H1 (cell line): ENCODE measurements around the gene TBX6. TPM values are rescaled to one million over a fixed set of nuclear protein-coding genes. Genes with fewer than 3 reads are reported as not detected.

Experiments used
- CTCF ChIA-PET: fragments of 300-600 bp; sonication (Branson Sonifier 250); formaldehyde crosslinking; loops from one replicate; lab custom pipeline; 2021; ENCODE audit not compliant: partially characterized antibody; lab: Charles Lee
- POLR2A ChIA-PET: fragments of 300-600 bp; sonication (Branson Sonifier 250); formaldehyde crosslinking; loops from one replicate; lab custom pipeline; 2021; ENCODE audit warnings: inconsistent platforms; ENCODE audit not compliant: partially characterized antibody; lab: Charles Lee
- DNase-seq, 2 experiments: peaks; one replicate each; pipeline versions ENCODE4 v3.0.0 to v3.0.0-alpha.2; 2010 to 2022; ENCODE audit warnings: low spot score in 2 of 2, low read depth in 1 of 2, mixed read lengths in 1 of 2
- FAIRE-seq: peaks from 2 replicates; lab custom pipeline; 2011; peaks lifted over from hg19 to GRCh38; lab: Jason Lieb, UNC
- H2AFZ ChIP-seq: 2 replicates; pipeline ENCODE4 v1.8.1; 2012; ENCODE audit warnings: low read length, inconsistent platforms
- H2AK5ac ChIP-seq: 2 replicates; pipeline ENCODE4 v1.6.1; 2013; ENCODE audit warnings: low read depth, low read length
- H2BK120ac ChIP-seq: replicated peaks from 2 replicates; pipeline ENCODE3; 2013; ENCODE audit warnings: low read depth, low read length, inconsistent platforms
- H2BK12ac ChIP-seq: 2 replicates; pipeline ENCODE4 v1.6.1; 2013; ENCODE audit warnings: low read depth, low read length
- H2BK15ac ChIP-seq: 2 replicates; pipeline ENCODE4 v1.6.1; 2013; ENCODE audit warnings: low read length
- H2BK20ac ChIP-seq: 2 replicates; pipeline ENCODE4 v1.6.1; 2013; ENCODE audit warnings: low read length
- H2BK5ac ChIP-seq: 2 replicates; pipeline ENCODE4 v1.6.1; 2013; ENCODE audit warnings: low read depth, low read length
- H3K14ac ChIP-seq: 2 replicates; pipeline ENCODE4 v1.6.1; 2013; ENCODE audit warnings: inconsistent platforms; ENCODE audit not compliant: insufficient read length
- H3K18ac ChIP-seq: 2 replicates; pipeline ENCODE4 v1.6.1; 2013; ENCODE audit warnings: low read length; ENCODE audit errors: extremely low read depth
- H3K23ac ChIP-seq: 2 replicates; pipeline ENCODE4 v1.6.1; 2013; ENCODE audit warnings: inconsistent platforms; ENCODE audit not compliant: insufficient read length
- H3K23me2 ChIP-seq: 2 replicates; pipeline ENCODE4 v1.6.1; 2013; ENCODE audit warnings: low read depth, low read length
- H3K27ac ChIP-seq: 2 replicates; pipeline ENCODE4 v1.6.1; 2011; ENCODE audit warnings: low read depth, low read length, inconsistent platforms
- H3K27me3 ChIP-seq, 4 experiments: replicated peaks in 1 of 4; 1 replicate in 1 of 4; 2 replicates in 3 of 4; pipeline versions ENCODE4 v1.6.1 to v1.8.1; 2011 to 2013; ENCODE audit warnings: low read length in 3 of 4, mild to moderate bottlenecking in 3 of 4, inconsistent platforms in 2 of 4, mixed read lengths in 2 of 4, moderate library complexity in 1 of 4; ENCODE audit not compliant: control insufficient read depth in 3 of 4, insufficient read depth in 3 of 4; ENCODE audit errors: extremely low read depth in 1 of 4
- H3K36me3 ChIP-seq, 4 experiments: 2 replicates each; pipeline versions ENCODE4 v1.6.1 to v1.8.1; 2011 to 2013; ENCODE audit warnings: mild to moderate bottlenecking in 4 of 4, low read length in 3 of 4, moderate library complexity in 2 of 4, control low read depth in 1 of 4, inconsistent platforms in 1 of 4; ENCODE audit not compliant: insufficient read depth in 4 of 4, control insufficient read depth in 2 of 4
- H3K4ac ChIP-seq: replicated peaks from 2 replicates; pipeline ENCODE3; 2013; ENCODE audit warnings: low read length, low read depth, mixed read lengths, inconsistent platforms; ENCODE audit not compliant: insufficient read length
- H3K4me1 ChIP-seq, 4 experiments: replicated peaks in 1 of 4; 1 replicate in 1 of 4; 2 replicates in 3 of 4; pipeline versions ENCODE4 v1.6.1 to v1.8.1; 2011 to 2013; ENCODE audit warnings: low read length in 3 of 4, inconsistent platforms in 2 of 4, mixed read lengths in 1 of 4; ENCODE audit not compliant: insufficient read depth in 4 of 4, control insufficient read depth in 3 of 4
- H3K4me2 ChIP-seq, 2 experiments: 2 replicates each; pipeline versions ENCODE4 v1.6.1 to v1.8.1; 2011 to 2013; ENCODE audit warnings: low read depth in 2 of 2, low read length in 2 of 2, control low read depth in 1 of 2, inconsistent platforms in 1 of 2, mild to moderate bottlenecking in 1 of 2; ENCODE audit not compliant: insufficient read depth in 1 of 2
- H3K4me3 ChIP-seq, 4 experiments: fragments of 200-600, 300-600 bp in 1 of 4; sonication (generic), shearing (Covaris generic), sonication (Bioruptor Twin) in 1 of 4; 2 replicates each; pipeline versions ENCODE4 v1.5.1 to v1.8.1; 2011 to 2016; ENCODE audit warnings: low read length in 4 of 4, low read depth in 3 of 4, control low read depth in 2 of 4, inconsistent platforms in 2 of 4, mild to moderate bottlenecking in 2 of 4, mixed read lengths in 1 of 4, moderate library complexity in 1 of 4; ENCODE audit not compliant: insufficient read depth in 2 of 4; ENCODE audit errors: extremely low read depth in 1 of 4
- H3K56ac ChIP-seq: replicated peaks from 2 replicates; pipeline ENCODE3; 2013; ENCODE audit warnings: low read depth, mild to moderate bottlenecking, mixed read lengths, low read length, inconsistent platforms; ENCODE audit not compliant: insufficient read length
- H3K79me1 ChIP-seq: 2 replicates; pipeline ENCODE4 v1.6.1; 2013; ENCODE audit warnings: low read depth, low read length, control low read depth
- H3K79me2 ChIP-seq, 2 experiments: 2 replicates each; pipeline versions ENCODE4 v1.6.1 to v1.8.1; 2012 to 2013; ENCODE audit warnings: low read length in 2 of 2, mild to moderate bottlenecking in 2 of 2, inconsistent platforms in 1 of 2; ENCODE audit not compliant: insufficient read depth in 2 of 2, control insufficient read depth in 1 of 2
- H3K9ac ChIP-seq, 4 experiments: replicated peaks in 1 of 4; 1 replicate in 1 of 4; 2 replicates in 3 of 4; pipeline versions ENCODE4 v1.6.1 to v1.8.1; 2011 to 2013; ENCODE audit warnings: low read depth in 3 of 4, low read length in 3 of 4, control low read depth in 2 of 4, mild to moderate bottlenecking in 2 of 4, moderate library complexity in 2 of 4, inconsistent platforms in 1 of 4; ENCODE audit errors: extremely low read depth in 1 of 4
- H3K9me3 ChIP-seq, 2 experiments: 2 replicates each; pipeline versions ENCODE4 v1.6.1 to v1.8.1; 2012 to 2013; ENCODE audit warnings: mild to moderate bottlenecking in 2 of 2, moderate library complexity in 2 of 2, control low read depth in 1 of 2, inconsistent platforms in 1 of 2, low read depth in 1 of 2, low read length in 1 of 2, mixed read lengths in 1 of 2; ENCODE audit not compliant: insufficient read depth in 2 of 2
- H4K20me1 ChIP-seq, 2 experiments: replicated peaks in 1 of 2; 2 replicates each; pipeline versions ENCODE3 to v1.8.1; 2011 to 2013; ENCODE audit warnings: inconsistent platforms in 2 of 2, low read length in 2 of 2, mild to moderate bottlenecking in 1 of 2; ENCODE audit not compliant: insufficient read depth in 2 of 2, control insufficient read depth in 1 of 2
- H4K5ac ChIP-seq: 2 replicates; pipeline ENCODE4 v1.6.1; 2013; ENCODE audit warnings: low read length, low read depth, mixed read lengths, inconsistent platforms; ENCODE audit not compliant: insufficient read length
- H4K8ac ChIP-seq: 2 replicates; pipeline ENCODE4 v1.8.0; 2013; ENCODE audit warnings: mild to moderate bottlenecking, moderate library complexity, low read length, inconsistent platforms; ENCODE audit not compliant: insufficient read depth; ENCODE audit errors: extremely low read depth
- H4K91ac ChIP-seq: replicated peaks from 2 replicates; pipeline ENCODE3; 2013; ENCODE audit warnings: low read length, mixed read lengths, inconsistent platforms; ENCODE audit not compliant: insufficient read length
- BACH1 ChIP-seq: IDR thresholded peaks from 2 replicates; pipeline ENCODE4 v1.6.1; 2012; ENCODE audit warnings: low read length, improper control_type of control experiment
- BCL11A ChIP-seq, 2 experiments: IDR thresholded peaks; one replicate each; pipeline ENCODE4 v1.6.1; 2011; ENCODE audit warnings: low read depth in 2 of 2, low read length in 2 of 2, mild to moderate bottlenecking in 2 of 2
- GTF2F1 ChIP-seq: IDR thresholded peaks from 2 replicates; pipeline ENCODE4 v1.6.1; 2012; ENCODE audit warnings: low read depth, low read length, improper control_type of control experiment, borderline replicate concordance
- HDAC2 ChIP-seq, 2 experiments: fragments of 300-600 bp in 1 of 2; sonication (generic) in 1 of 2; IDR thresholded peaks; 2 replicates each; pipeline ENCODE4 v1.6.1; 2011 to 2012; ENCODE audit warnings: low read depth in 2 of 2, low read length in 2 of 2, mild to moderate bottlenecking in 2 of 2, moderate library complexity in 2 of 2, borderline replicate concordance in 1 of 2, inconsistent platforms in 1 of 2
- HDAC6 ChIP-seq: IDR thresholded peaks from one replicate; pipeline ENCODE4 v1.7.1; 2012; ENCODE audit warnings: low read depth, mild to moderate bottlenecking, inconsistent platforms, low read length, moderate library complexity
- JUND ChIP-seq: IDR thresholded peaks from 2 replicates; pipeline ENCODE4 v1.6.1; 2011; ENCODE audit warnings: mild to moderate bottlenecking, improper control_type of control experiment, low read length
- NRF1 ChIP-seq: IDR thresholded peaks from 2 replicates; pipeline ENCODE4 v1.6.1; 2011; ENCODE audit warnings: mild to moderate bottlenecking, low read depth, low read length, improper control_type of control experiment
- POLR2AphosphoS5 ChIP-seq: IDR thresholded peaks from 2 replicates; pipeline ENCODE4 v1.6.1; 2011; ENCODE audit warnings: low read depth, low read length
- SP2 ChIP-seq: IDR thresholded peaks from 2 replicates; pipeline ENCODE4 v1.6.1; 2012; ENCODE audit warnings: mild to moderate bottlenecking, low read length, inconsistent platforms
- WGBS, 2 experiments: shearing (Covaris generic) in 1 of 2; methylation state at CpG; one replicate each; pipeline versions ENCODE4 v1.1.6 to v1.1.7; 2013 to 2015; ENCODE audit warnings: low lambda C conversion rate in 2 of 2, mixed read lengths in 2 of 2, inconsistent platforms in 1 of 2, low coverage in 1 of 2, missing lambda C conversion rate in 1 of 2; ENCODE audit not compliant: insufficient replicate concordance in 2 of 2, insufficient coverage in 1 of 2, insufficient read length in 1 of 2; ENCODE audit errors: extremely low coverage in 1 of 2, missing lambda C conversion rate in 1 of 2; 5-methylcytosine and 5-hydroxymethylcytosine counted together
- polyA plus RNA-seq, 7 experiments: library from polyadenylated mRNA; depleted of rRNA in 3 of 7; stranded (reverse) in 5 of 7; unstranded in 2 of 7; fragments of >200 nt in 5 of 7; fragments of 200-250 nt in 2 of 7; gene quantifications; 1 replicate in 5 of 7; 2 replicates in 1 of 7; 4 replicates in 1 of 7; pipeline versions ENCODE4 v1.2.1 to v1.2.3, GENCODE V29; 2011 to 2013; ENCODE audit warnings: missing spikeins in 2 of 7, mixed read lengths in 2 of 7
- total RNA-seq: library from RNA; stranded (reverse); fragmentation: NEBNext Ultra II Directional; extraction: Animal tissue kit (Norgen Biotek cat#: 25700); gene quantifications from 2 replicates; pipeline ENCODE4 v1.2.1, GENCODE V29; 2021
- TF ChIP-seq, protein P1 (sequence below): IDR thresholded peaks from 2 replicates; pipeline ENCODE4 v1.6.1; 2012; ENCODE audit warnings: inconsistent platforms

The TBX6 gene
- total and polyA plus RNA-seq, 2 of the 8 experiments (the other 6 are each of a cell fraction or from before 2014, with no cell fraction given), result 2.2 to 2.8 TPM

- DNase-seq (peak; percentile 89 to 92), FAIRE-seq (no peak)
- Histone ChIP-seq H3K14ac (peak within 1 kb of the TSS; percentile 24), H2BK12ac (peak within 1 kb of the TSS; percentile 92; the same call in 1 of the 2 replicates), H3K56ac (peak within 1 kb of the TSS; percentile 96), H2BK120ac (peak within 1 kb of the TSS; percentile 91), H4K5ac (peak within 1 kb of the TSS; percentile 100), H3K79me2 (peaks cover 15 to 30% of the 10 kb centered on the region in 2 experiments), H3K4me2 (peak within 1 kb of the TSS; percentile 73 to 81), H3K18ac (peak within 1 kb of the TSS; percentile 100), H2AK5ac (peak within 1 kb of the TSS; percentile 28; the same call in 1 of the 2 replicates), H2BK20ac (peak within 1 kb of the TSS; percentile 80; the same call in 1 of the 2 replicates), H4K20me1 (peaks cover 12 to 31% of the 10 kb centered on the region in 2 experiments), H4K8ac (peak within 1 kb of the TSS; percentile 91), H3K4me3 (peak within 1 kb of the TSS; percentile 71 to 92 (median 88)), H3K9me3 (no peaks in the 10 kb centered on the region), H3K27ac (peak within 1 kb of the TSS; percentile 84), H2BK15ac (peak within 1 kb of the TSS; percentile 100; the same call in 1 of the 2 replicates), H3K36me3 (peaks cover 15 to 33% (median 32%) of the 10 kb centered on the region in 4 experiments), H3K9ac (peak within 1 kb of the TSS; percentile 81 to 92 (median 84)), H2BK5ac (peak within 1 kb of the TSS; percentile 100), H3K4ac (peak within 1 kb of the TSS; percentile 100), H4K91ac (peak within 1 kb of the TSS; percentile 100), H3K27me3 (no peaks in the 10 kb centered on the region), H2AFZ (peak within 1 kb of the TSS; percentile 19; the same call in 1 of the 2 replicates), H3K4me1 (peaks cover 6 to 27% (median 15%) of the 10 kb centered on the region in 4 experiments), H3K79me1 (peaks cover 9% of the 10 kb centered on the region; the same call in 1 of the 2 replicates), H3K23ac (no peak within 1 kb of the TSS), H3K23me2 (peaks cover 18% of the 10 kb centered on the region)
- POLR2A ChIA-PET, result interaction anchor here (0.6 to 21.2 kb wide), 28 partner anchors 11 to 378 kb away, joined by 3 to 353 read pairs (median 4); partner anchors contain the start of genes ASPHD1, CD2BP2, HIRIP3 and PPP4C
- 2% methylated on average over 68 of the region's 99 CpGs; no CpG with 5 or more reads in 1 of the 2 experiments for WGBS, 2 experiments
- CTCF ChIA-PET, result interaction anchor here (0.6 to 7.3 kb wide), 4 partner anchors 8 to 47 kb away, joined by 3 to 51 read pairs (median 8); partner anchors contain the start of genes GDPD3 and TBX6
- TF ChIP-seq BACH1 (peak; percentile 89), NRF1 (no peak; the same call in 1 of the 2 replicates), POLR2AphosphoS5 (peak; percentile 91), GTF2F1 (peak; percentile 76; the same call in 1 of the 2 replicates), HDAC2 (IDR thresholded peaks at IDR 0.05; ENCODE audit: borderline replicate concordance in 1 of 2, low read depth in 2 of 2, low read length in 2 of 2) (peak in 1 of 2 experiments; percentile 42; a peak in 1 of 4 replicates), SP2 (no peak), JUND (no peak), BCL11A (IDR thresholded peaks at IDR 0.05; ENCODE audit: low read depth in 2 of 2, low read length in 2 of 2) (no peak), HDAC6 (no peak)
- TF ChIP-seq, protein P1, sequence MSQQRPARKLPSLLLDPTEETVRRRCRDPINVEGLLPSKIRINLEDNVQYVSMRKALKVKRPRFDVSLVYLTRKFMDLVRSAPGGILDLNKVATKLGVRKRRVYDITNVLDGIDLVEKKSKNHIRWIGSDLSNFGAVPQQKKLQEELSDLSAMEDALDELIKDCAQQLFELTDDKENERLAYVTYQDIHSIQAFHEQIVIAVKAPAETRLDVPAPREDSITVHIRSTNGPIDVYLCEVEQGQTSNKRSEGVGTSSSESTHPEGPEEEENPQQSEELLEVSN, result peak; percentile 78; the same call in 1 of the 2 replicates
Observed at GRCh38 chr16:30065102-30065942, 26.4 kb downstream of the TBX6 start, which contains the start of gene ALDOA. TSS of gene ALDOA (plus strand) at chr16:30065760. CDS start at chr16:30066898, 1,138 bp downstream.
